CD14-positive monocyte (primary cell): ENCODE data around the gene ARAP2. TPM values are rescaled to one million over a fixed set of nuclear protein-coding genes. Genes with fewer than 3 reads are reported as not detected.

ENCODE experiments used
- DNase-seq, 3 donors: peaks; one replicate each; pipeline ENCODE4 v3.0.0-alpha.2; 2011 to 2022
- H2AFZ ChIP-seq: 2 replicates; pipeline ENCODE4 v1.6.0; 2012; ENCODE audit warnings: mild to moderate bottlenecking, low read depth, low read length, inconsistent platforms; ENCODE audit not compliant: insufficient read depth, poor library complexity, severe bottlenecking
- H3K27ac ChIP-seq, 2 donors: 1 replicate in 1 of 2; 2 replicates in 1 of 2; pipeline ENCODE4 v1.5.1; 2012 to 2013; ENCODE audit warnings: low read length in 2 of 2, control low read depth in 1 of 2, inconsistent platforms in 1 of 2, low read depth in 1 of 2, mild to moderate bottlenecking in 1 of 2
- H3K27me3 ChIP-seq, 2 donors: one replicate each; pipeline versions ENCODE4 v1.6.0 to v1.6.1; 2011 to 2013; ENCODE audit warnings: low read length in 2 of 2; ENCODE audit not compliant: control insufficient read depth in 2 of 2, insufficient read depth in 2 of 2
- H3K36me3 ChIP-seq, 2 donors: replicated peaks in 1 of 2; 1 replicate in 1 of 2; 2 replicates in 1 of 2; pipeline versions ENCODE4 v1.5.1 to v1.6.1; 2012 to 2013; ENCODE audit warnings: low read length in 2 of 2, control low read depth in 1 of 2, inconsistent platforms in 1 of 2, mild to moderate bottlenecking in 1 of 2; ENCODE audit not compliant: insufficient read depth in 2 of 2, control insufficient read depth in 1 of 2
- H3K4me1 ChIP-seq, 2 donors: 1 replicate in 1 of 2; 2 replicates in 1 of 2; pipeline versions ENCODE4 v1.5.1 to v1.6.1; 2012 to 2013; ENCODE audit warnings: low read length in 2 of 2, control low read depth in 1 of 2, inconsistent platforms in 1 of 2, mild to moderate bottlenecking in 1 of 2, moderate library complexity in 1 of 2; ENCODE audit not compliant: insufficient read depth in 2 of 2, control insufficient read depth in 1 of 2
- H3K4me2 ChIP-seq: replicated peaks from 2 replicates; pipeline ENCODE3; 2012; ENCODE audit warnings: low read length, moderate library complexity, mild to moderate bottlenecking; ENCODE audit not compliant: poor library complexity, severe bottlenecking; ENCODE audit errors: extremely low read depth
- H3K4me3 ChIP-seq, 3 experiments: fragments of 200-600 bp in 1 of 3; sonication (generic) in 1 of 3; replicated peaks in 1 of 3; 1 replicate in 2 of 3; 2 replicates in 1 of 3; pipeline ENCODE4 v1.5.1; 2011 to 2013; ENCODE audit warnings: low read length in 3 of 3, mild to moderate bottlenecking in 3 of 3, control low read depth in 2 of 3, low read depth in 2 of 3, inconsistent platforms in 1 of 3, moderate library complexity in 1 of 3
- H3K79me2 ChIP-seq: 2 replicates; pipeline ENCODE4 v1.6.0; 2012; ENCODE audit warnings: mild to moderate bottlenecking, control low read depth, inconsistent platforms, low read length, moderate library complexity; ENCODE audit not compliant: insufficient read depth
- H3K9ac ChIP-seq: 2 replicates; pipeline ENCODE4 v1.6.0; 2017; ENCODE audit warnings: low read length, mild to moderate bottlenecking; ENCODE audit not compliant: insufficient read depth, poor library complexity, severe bottlenecking
- H3K9me3 ChIP-seq, 2 donors: replicated peaks in 1 of 2; 1 replicate in 1 of 2; 2 replicates in 1 of 2; pipeline versions ENCODE4 v1.5.1 to v1.6.1; 2012 to 2013; ENCODE audit warnings: low read length in 2 of 2, control low read depth in 1 of 2; ENCODE audit not compliant: control insufficient read depth in 1 of 2, insufficient read depth in 1 of 2
- H4K20me1 ChIP-seq: 2 replicates; pipeline ENCODE4 v1.6.0; 2012; ENCODE audit warnings: mild to moderate bottlenecking, low read length, control low read depth, moderate library complexity; ENCODE audit not compliant: insufficient read depth
- H3K27ac Mint-ChIP-seq, 7 donors: one replicate each; pipeline ENCODE4 v1.8.0; 2020; ENCODE audit warnings: mild to moderate bottlenecking in 7 of 7, mixed read lengths in 7 of 7, moderate library complexity in 6 of 7, inconsistent platforms in 2 of 7
- H3K27me3 Mint-ChIP-seq, 3 donors: one replicate each; pipeline ENCODE4 v1.8.0; 2021 to 2022; ENCODE audit warnings: low read depth in 3 of 3, mild to moderate bottlenecking in 3 of 3, mixed read lengths in 3 of 3, moderate library complexity in 3 of 3, inconsistent platforms in 1 of 3
- H3K36me3 Mint-ChIP-seq, 2 donors: one replicate each; pipeline ENCODE4 v1.8.0; 2020; ENCODE audit warnings: mixed read lengths in 2 of 2, inconsistent platforms in 1 of 2, mild to moderate bottlenecking in 1 of 2
- H3K4me1 Mint-ChIP-seq: one replicate; pipeline ENCODE4 v1.8.0; 2020; ENCODE audit warnings: mild to moderate bottlenecking, mixed read lengths
- H3K4me3 Mint-ChIP-seq, 2 donors: one replicate each; pipeline ENCODE4 v1.8.0; 2020; ENCODE audit warnings: mild to moderate bottlenecking in 2 of 2, mixed read lengths in 2 of 2, moderate library complexity in 1 of 2
- H3K9me3 Mint-ChIP-seq, 7 donors: one replicate each; pipeline ENCODE4 v1.8.0; 2020 to 2022; ENCODE audit warnings: mixed read lengths in 7 of 7, mild to moderate bottlenecking in 6 of 7, moderate library complexity in 6 of 7, inconsistent platforms in 2 of 7
- CTCF ChIP-seq: fragments of 200-600 bp; IDR thresholded peaks from one replicate; pipeline ENCODE4 v1.8.0; 2022; ENCODE audit warnings: antibody characterized with exemption, mild to moderate bottlenecking
- WGBS: methylation state at CpG from one replicate; pipeline ENCODE4 v1.1.5; 2013; ENCODE audit warnings: missing lambda C conversion rate; ENCODE audit not compliant: insufficient coverage; 5-methylcytosine and 5-hydroxymethylcytosine counted together
- intact Hi-C, 2 donors: fragments of 100-400 bp; cut with micrococcal nuclease; formaldehyde crosslinking; loops; one replicate each; pipeline versions ENCODE4 v1.15.0 to v1.15.1; 2023
- polyA plus RNA-seq, 3 donors: library from polyadenylated mRNA; depleted of rRNA in 1 of 3; unstranded in 2 of 3; stranded (reverse) in 1 of 3; fragments of 300-500 nt in 2 of 3; fragments of >200 nt in 1 of 3; fragmentation: Illumina TruSeq in 2 of 3; gene quantifications; 1 replicate in 2 of 3; 2 replicates in 1 of 3; pipeline ENCODE4 v1.2.3, GENCODE V29; 2012 to 2021

ARAP2 gene
- polyA plus RNA-seq, 3 donors, result 4.6 to 17.7 (median 5.6) TPM

- H3K27me3 ChIP-seq, result no peaks in the 10 kb centered on the region
- H3K36me3 ChIP-seq, result peaks cover 61 to 81% of the 10 kb centered on the region in 2 donors
- H3K4me1 ChIP-seq, result no peaks in the 10 kb centered on the region
- peaks cover 3 to 18% of the 10 kb centered on the region in 2 donors for H3K36me3 Mint-ChIP-seq
- H3K4me2 ChIP-seq, result no peak overlapping the region
- H2AFZ ChIP-seq, result no peak overlapping the region
- H3K9me3 ChIP-seq, result no peaks in the 10 kb centered on the region
- H4K20me1 ChIP-seq, result no peaks in the 10 kb centered on the region
- DNase-seq, result no peak
- no peaks in the 10 kb centered on the region for H3K79me2 ChIP-seq
- 50% methylated on average over 2 of the region's 3 CpGs for WGBS
- intact Hi-C loops, result no loop called here
- no peak for TF ChIP-seq CTCF
- no peak overlapping the region for H3K4me3 Mint-ChIP-seq
- no peaks in the 10 kb centered on the region for H3K4me1 Mint-ChIP-seq
- H3K4me3 ChIP-seq, result no peak overlapping the region
- no peak overlapping the region for H3K27ac Mint-ChIP-seq
- no peak overlapping the region for H3K9ac ChIP-seq
- no peaks in the 10 kb centered on the region for H3K27me3 Mint-ChIP-seq
- peak overlapping the region in 1 of 2 donors; percentile 3 for H3K27ac ChIP-seq
- H3K9me3 Mint-ChIP-seq, result no peaks in the 10 kb centered on the region
Observed at GRCh38 chr4:36081185-36081584, 163.1 kb downstream of the ARAP2 start.

- Histone ChIP-seq H3K9me3 (no peaks in the 10 kb centered on the region), H3K79me2 (no peaks in the 10 kb centered on the region), H4K20me1 (no peaks in the 10 kb centered on the region), H3K4me1 (no peaks in the 10 kb centered on the region), H3K4me2 (no peak overlapping the region), H3K9ac (no peak overlapping the region), H3K27me3 (no peaks in the 10 kb centered on the region), H2AFZ (no peak overlapping the region), H3K36me3 (peaks cover 66 to 96% of the 10 kb centered on the region in 2 donors), H3K27ac (no peak overlapping the region), H3K4me3 (no peak overlapping the region)
- DNase-seq, result no peak
- intact Hi-C loops, result no loop called here
- Mint-ChIP-seq H3K27ac (no peak overlapping the region), H3K36me3 (peaks cover 3 to 16% of the 10 kb centered on the region in 2 donors), H3K4me3 (no peak overlapping the region), H3K4me1 (no peaks in the 10 kb centered on the region), H3K9me3 (no peaks in the 10 kb centered on the region), H3K27me3 (no peaks in the 10 kb centered on the region)
- TF ChIP-seq CTCF, result no peak
- no CpG with 5 or more reads among the region's 2 CpGs for WGBS
Observed at GRCh38 chr4:36079666-36080065, 164.6 kb downstream of the ARAP2 start.
